Smooth muscle cell (in vitro differentiated cells): ENCODE data around the gene STKLD1. TPM values are rescaled to one million over a fixed set of nuclear protein-coding genes. Genes with fewer than 3 reads are reported as not detected.

ENCODE experiments used
- DNase-seq: peaks from one replicate; lab custom pipeline; 2025; ENCODE audit not compliant: unreplicated experiment; lab: John Stamatoyannopoulos, UW
- H2AFZ ChIP-seq: fragments of 200-600 bp; sonication (generic); 2 replicates; pipeline ENCODE4 v1.6.0; 2016; ENCODE audit warnings: antibody characterized with exemption, low read depth, mild to moderate bottlenecking
- H3F3A ChIP-seq: fragments of 200-600 bp; sonication (generic); 2 replicates; pipeline ENCODE4 v1.6.0; 2017; ENCODE audit warnings: antibody characterized with exemption, low read depth
- H3K27ac ChIP-seq: fragments of 200-600 bp; sonication (generic); 2 replicates; pipeline ENCODE4 v1.5.1; 2016; ENCODE audit warnings: low read depth, mild to moderate bottlenecking
- H3K27me3 ChIP-seq: fragments of 200-600 bp; sonication (generic); 2 replicates; pipeline ENCODE4 v1.6.1; 2016; ENCODE audit warnings: low read depth, mild to moderate bottlenecking
- H3K36me3 ChIP-seq: fragments of 200-600 bp; sonication (generic); 2 replicates; pipeline ENCODE4 v1.5.1; 2016; ENCODE audit warnings: low read depth
- H3K4me1 ChIP-seq: fragments of 200-600 bp; sonication (generic); 2 replicates; pipeline ENCODE4 v1.5.1; 2016; ENCODE audit warnings: low read depth
- H3K4me2 ChIP-seq: fragments of 200-600 bp; sonication (generic); 2 replicates; pipeline ENCODE4 v1.6.0; 2016; ENCODE audit warnings: mild to moderate bottlenecking
- H3K4me3 ChIP-seq: fragments of 200-600 bp; sonication (generic); 2 replicates; pipeline ENCODE4 v1.5.1; 2016; ENCODE audit warnings: mild to moderate bottlenecking
- H3K79me2 ChIP-seq: fragments of 200-600 bp; sonication (generic); 2 replicates; pipeline ENCODE4 v1.6.0; 2016; ENCODE audit warnings: low read depth, mild to moderate bottlenecking
- H3K9ac ChIP-seq: fragments of 200-600 bp; sonication (generic); 2 replicates; pipeline ENCODE4 v1.6.0; 2016; ENCODE audit warnings: low read depth
- H3K9me3 ChIP-seq: fragments of 200-600 bp; sonication (generic); replicated peaks from 2 replicates; pipeline ENCODE4 v1.5.1; 2016; ENCODE audit warnings: low read depth
- H4K20me1 ChIP-seq: fragments of 200-600 bp; sonication (generic); 2 replicates; pipeline ENCODE4 v1.6.0; 2016; ENCODE audit warnings: low read depth
- CTCF ChIP-seq: fragments of 200-600 bp; sonication (generic); IDR thresholded peaks from 2 replicates; pipeline ENCODE4 v1.5.1; 2017; ENCODE audit warnings: borderline replicate concordance, mild to moderate bottlenecking, antibody characterized with exemption; ENCODE audit not compliant: insufficient read depth, poor library complexity, severe bottlenecking
- WGBS: methylation state at CpG from one replicate; pipeline ENCODE4 v1.1.7; 2016; ENCODE audit warnings: low lambda C conversion rate; 5-methylcytosine and 5-hydroxymethylcytosine counted together
- polyA plus RNA-seq: library from polyadenylated mRNA; unstranded; fragments of >200 nt; fragmentation: Nextera tagmentation; extraction: Ambion mirVana; gene quantifications from 2 replicates; pipeline ENCODE4 v1.2.1, GENCODE V29; 2016
- total RNA-seq: library from RNA; depleted of rRNA; stranded (reverse); fragments of >200 nt; gene quantifications from 2 replicates; pipeline ENCODE4 v1.2.3, GENCODE V29; 2014

Gene STKLD1
- total and polyA plus RNA-seq, 2 experiments from 2014 or later = 0.90 to 2.7 TPM

GRCh38 chr9:133335924-133336811 lies 40.0 kb upstream of the STKLD1 start, which contains the start of gene SURF6:
SURF6 (minus strand) TSS chr9:133336188; CDS start chr9:133336132, 56 bp downstream.
- H3K79me2 ChIP-seq = peaks cover 21% of the 10 kb centered on the region
- no peaks in the 10 kb centered on the region for H3K36me3 ChIP-seq

GRCh38 chr9:133339641-133340040 lies 36.5 kb upstream of the STKLD1 start:
- H3K4me2 ChIP-seq = no peak overlapping the region

More at GRCh38 chr9:133335924-133336811, 40.0 kb upstream of the STKLD1 start, which contains the start of gene SURF6:
- Histone ChIP-seq H2AFZ (peak within 1 kb of the TSS; percentile 84), H3K27ac (peak within 1 kb of the TSS; percentile 61), H3K4me2 (peak within 1 kb of the TSS; percentile 99), H3K4me3 (peak within 1 kb of the TSS; percentile 98), H3K9ac (peak within 1 kb of the TSS; percentile 79), H3K27me3 (no peaks in the 10 kb centered on the region), H3K9me3 (no peaks in the 10 kb centered on the region), H3F3A (no peaks in the 10 kb centered on the region), H4K20me1 (peaks cover 12% of the 10 kb centered on the region), H3K4me1 (peaks cover 7% of the 10 kb centered on the region)
- WGBS = 8% methylated on average over 68 of the region's 70 CpGs
- DNase-seq = peak; percentile 60
- no peak for TF ChIP-seq CTCF

GRCh38 chr9:133340256-133340655 lies 35.9 kb upstream of the STKLD1 start:
- Histone ChIP-seq H3K27me3 (no peaks in the 10 kb centered on the region), H3K27ac (no peak overlapping the region), H4K20me1 (peaks cover 6% of the 10 kb centered on the region), H3K9ac (no peak overlapping the region), H3K4me1 (peaks cover 2% of the 10 kb centered on the region), H3K36me3 (no peaks in the 10 kb centered on the region), H3F3A (no peaks in the 10 kb centered on the region), H3K4me3 (no peak overlapping the region), H3K4me2 (no peak overlapping the region), H3K9me3 (no peaks in the 10 kb centered on the region), H2AFZ (no peak overlapping the region), H3K79me2 (peaks cover 10% of the 10 kb centered on the region)
- 95% methylated on average over 3 of the region's 3 CpGs for WGBS
- DNase-seq = no peak
- TF ChIP-seq CTCF = no peak

More at GRCh38 chr9:133339641-133340040, 36.5 kb upstream of the STKLD1 start:
- no peak for DNase-seq
- no peaks in the 10 kb centered on the region for H3K27me3 ChIP-seq
- TF ChIP-seq CTCF = no peak
- H3K9me3 ChIP-seq = no peaks in the 10 kb centered on the region
- H3K4me3 ChIP-seq = no peak overlapping the region
- no peak overlapping the region for H3K27ac ChIP-seq
- peaks cover 7% of the 10 kb centered on the region for H3K4me1 ChIP-seq
- H4K20me1 ChIP-seq = peaks cover 8% of the 10 kb centered on the region
- H3K9ac ChIP-seq = no peak overlapping the region
- WGBS = 95% methylated on average over 5 of the region's 5 CpGs
- H3F3A ChIP-seq = no peaks in the 10 kb centered on the region
- H3K79me2 ChIP-seq = peaks cover 13% of the 10 kb centered on the region
- no peaks in the 10 kb centered on the region for H3K36me3 ChIP-seq
- H2AFZ ChIP-seq = no peak overlapping the region
